RKO (cell line): ENCODE measurements around the gene GPR84.

Experiments used
- DNase-seq: peaks from one replicate; pipeline ENCODE4 v3.0.0-alpha.2; 2016; ENCODE audit warnings: low spot score

GPR84 gene

GRCh38 chr12:54390668-54391551 lies 26.6 kb upstream of the GPR84 start:
- DNase-seq = no peak

DNA sequence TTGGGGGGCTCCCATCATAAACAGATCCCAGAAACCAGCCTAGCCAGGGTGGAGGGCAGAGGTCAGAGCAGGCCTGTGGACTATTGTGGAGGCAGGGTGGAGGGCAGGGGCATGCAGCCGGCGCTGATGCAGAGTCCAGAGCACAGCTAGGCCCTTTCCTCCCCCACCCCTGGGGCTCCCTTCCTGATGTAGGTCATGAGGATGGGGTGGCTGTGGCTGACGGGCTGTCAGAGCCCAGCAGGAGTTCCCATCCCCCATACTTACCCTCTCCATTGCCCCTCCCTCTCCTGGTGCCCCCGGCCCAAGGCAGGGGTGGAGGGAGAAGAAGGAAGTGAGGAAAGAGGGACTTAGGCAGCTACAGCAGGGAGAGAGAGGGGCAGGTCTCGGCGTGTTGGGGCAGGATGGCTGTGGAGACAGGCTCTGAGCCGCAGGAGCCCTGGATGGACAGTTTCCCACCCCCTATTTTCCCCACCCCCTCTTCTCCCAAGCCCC lies 25.9 kb upstream of the GPR84 start:
- no peak for DNase-seq

DNA sequence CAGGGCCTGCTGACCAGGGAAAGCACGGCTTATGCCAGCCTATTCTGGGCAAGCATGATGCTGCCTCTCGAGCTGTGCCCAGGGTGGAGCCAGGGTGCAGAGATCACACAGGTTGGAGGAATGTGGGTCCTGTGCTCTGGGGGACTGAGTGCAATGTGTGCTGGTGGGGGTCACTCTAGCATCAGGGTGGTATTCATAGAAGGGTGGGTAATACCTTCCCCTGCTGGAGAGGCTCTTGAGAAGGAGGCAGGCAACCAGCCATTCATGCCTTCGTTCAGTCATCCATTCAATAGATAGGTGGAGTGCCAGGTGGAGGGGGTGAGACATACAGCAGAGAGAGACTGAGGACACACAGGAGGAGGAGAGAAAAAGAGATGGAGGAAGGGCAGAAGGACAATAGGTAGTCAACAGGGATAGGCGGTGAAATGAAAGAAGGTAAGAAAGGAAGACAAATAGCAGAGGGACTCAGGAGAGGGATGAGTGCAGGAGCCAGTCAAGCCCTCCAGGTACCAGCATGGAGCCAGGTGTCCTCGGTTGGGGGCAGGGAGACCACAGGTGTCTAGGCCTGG lies 25.4 kb upstream of the GPR84 start:
- no peak for DNase-seq

- DNase-seq = no peak
These were observed 24.8 kb upstream of the GPR84 start for GRCh38 chr12:54389134-54389508.

DNA sequence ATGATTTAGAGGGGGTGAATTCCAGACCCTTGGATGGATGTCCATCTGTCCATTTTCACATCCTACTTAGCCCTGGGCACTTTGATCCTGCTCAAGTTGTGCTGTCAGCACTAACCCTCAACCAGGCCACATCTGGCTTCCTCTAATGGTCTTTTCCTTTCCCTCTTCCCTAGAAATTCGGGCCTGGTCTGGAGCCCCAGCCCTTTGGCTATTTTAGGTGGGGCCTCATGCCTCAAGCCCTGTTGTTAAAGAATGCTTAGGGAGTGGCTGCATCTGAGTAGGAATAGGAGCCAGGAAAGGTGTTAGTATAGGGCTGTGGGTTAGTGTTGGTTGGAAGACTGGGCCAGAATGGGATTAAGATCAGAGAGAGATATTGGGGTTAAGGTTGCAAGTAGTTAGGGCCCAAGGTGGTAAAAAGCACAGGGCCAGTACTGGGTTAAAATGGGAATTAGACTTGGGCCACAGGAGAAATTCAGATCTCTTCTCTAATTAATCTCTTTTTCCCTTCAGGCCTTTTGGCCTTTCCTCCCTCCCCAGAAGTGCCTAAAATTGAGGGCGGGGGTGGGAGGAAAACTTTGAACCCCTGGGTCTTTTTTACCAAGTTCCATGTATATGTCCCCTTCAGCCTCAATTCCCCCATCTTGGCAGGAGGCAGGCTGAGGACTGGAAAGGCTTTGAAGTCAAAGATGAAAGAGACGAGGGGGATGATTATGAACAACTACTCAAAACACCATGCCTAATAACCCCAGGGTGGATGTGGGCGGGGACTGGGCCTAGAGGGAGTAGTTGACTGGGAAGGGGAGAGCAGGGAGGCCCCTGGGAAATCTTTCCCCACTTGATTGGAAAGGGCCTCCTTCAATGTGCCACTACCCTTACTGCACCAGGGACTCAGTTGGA lies 24.2 kb upstream of the GPR84 start:
- DNase-seq = no peak

DNA sequence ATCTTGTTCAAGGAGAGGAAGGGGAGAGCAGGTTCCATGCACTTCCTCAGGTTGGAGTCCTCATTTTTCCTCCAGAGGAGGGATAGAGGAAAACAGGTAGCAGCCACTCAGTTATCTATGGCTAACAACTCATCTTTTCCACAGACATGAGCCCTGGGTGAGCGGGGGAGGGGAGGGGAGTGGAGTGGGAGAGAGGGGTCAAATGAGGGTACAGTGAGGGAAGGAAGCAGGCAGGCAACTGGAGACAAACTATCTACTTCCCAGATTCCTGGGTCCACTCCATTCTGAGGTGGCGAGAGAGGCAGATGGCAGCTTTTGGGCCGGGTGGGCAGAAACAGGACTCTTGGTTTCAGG lies 22.8 kb upstream of the GPR84 start:
- no peak for DNase-seq

DNA sequence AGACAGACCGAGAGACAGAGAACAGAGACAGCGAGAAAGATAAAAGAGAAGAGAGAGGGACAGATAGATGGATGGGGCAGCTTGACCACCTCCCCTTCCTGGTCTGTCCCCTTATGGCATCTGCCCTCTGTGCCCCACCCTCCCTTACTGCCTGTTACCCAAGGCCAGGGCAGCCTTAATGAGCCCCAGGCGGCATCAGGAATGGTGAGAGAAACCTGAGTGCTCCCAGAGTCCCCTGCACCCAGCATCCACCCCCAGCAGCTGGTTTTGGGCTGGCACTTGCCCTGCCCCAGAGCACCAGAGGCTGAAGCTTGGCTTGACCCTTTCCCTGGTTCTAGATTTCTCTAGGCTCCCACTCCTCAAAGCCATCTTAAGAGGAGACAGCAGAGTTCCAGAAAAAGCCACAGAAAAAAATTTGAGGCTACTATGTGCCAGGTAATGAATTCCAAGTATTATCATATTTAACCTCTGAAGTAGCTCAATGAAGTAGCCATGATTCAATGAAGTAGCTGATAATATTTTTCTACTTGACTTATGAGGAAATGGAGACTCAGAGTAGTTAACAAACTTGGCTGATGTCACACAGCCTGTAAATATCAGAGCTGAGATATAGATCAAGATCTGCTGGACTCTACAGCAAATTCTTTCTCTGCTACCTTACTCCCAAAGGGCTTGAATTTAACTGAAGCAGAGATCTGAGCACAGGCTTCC lies 22.3 kb upstream of the GPR84 start:
- DNase-seq = no peak

DNA sequence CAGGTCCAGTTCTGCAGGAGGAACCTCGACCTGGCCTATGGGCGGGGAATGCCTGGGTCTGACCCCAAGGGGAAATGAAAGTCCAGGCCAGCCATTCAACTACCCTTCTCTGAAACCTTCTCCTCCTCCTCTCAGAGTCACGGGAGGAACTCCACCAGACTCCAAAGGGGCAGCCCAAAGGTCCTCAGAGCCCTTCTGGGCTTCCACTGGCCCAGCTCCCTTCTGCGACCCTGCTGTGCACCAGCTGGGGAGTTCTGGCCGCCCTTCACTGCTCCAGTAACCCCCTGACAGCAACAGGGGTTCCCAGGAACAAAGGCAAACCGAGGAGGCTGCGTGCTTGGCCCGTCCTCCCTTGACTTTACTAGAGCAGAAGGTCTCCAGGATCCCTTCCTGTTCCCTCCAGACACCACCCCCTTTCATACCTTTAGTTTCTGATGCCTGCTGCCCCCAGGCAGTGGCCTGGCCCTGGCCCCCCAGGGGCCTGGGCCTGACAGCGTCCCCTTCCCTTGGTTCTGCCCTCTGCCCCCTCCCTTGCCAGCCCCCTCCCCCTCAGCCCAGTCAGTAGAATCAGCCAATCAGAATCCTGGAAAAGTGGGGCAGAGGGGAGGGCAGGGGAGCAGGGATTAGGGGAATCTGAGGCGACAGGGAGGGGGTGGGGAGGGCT lies 21.1 kb upstream of the GPR84 start:
- no peak for DNase-seq

DNA sequence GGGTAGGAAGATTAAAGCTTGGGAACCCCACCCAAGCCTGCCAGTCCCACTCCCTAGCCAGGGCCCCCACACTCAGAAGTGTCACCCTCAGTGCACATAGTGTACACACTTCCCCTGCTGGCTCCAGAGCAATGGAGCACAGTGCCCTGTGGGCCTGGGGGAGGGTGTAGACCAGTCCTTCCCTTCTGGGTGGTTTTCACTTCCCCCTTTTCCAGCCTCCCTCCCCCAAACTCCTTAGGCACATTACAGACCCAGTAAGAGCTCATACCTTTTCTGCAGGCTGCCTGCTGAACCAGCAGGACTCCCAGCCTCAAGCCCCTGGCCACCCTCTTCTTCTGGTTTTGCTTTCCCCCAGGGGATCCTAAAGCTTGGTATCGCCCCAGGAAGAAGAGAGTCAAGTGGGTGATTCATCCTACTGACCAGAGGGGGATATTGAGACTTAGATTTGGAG lies 20.3 kb upstream of the GPR84 start, which contains the start of gene ZNF385A:
Gene ZNF385A, minus strand, starts transcription at position 143 of the 451 bp plus-strand sequence. CDS start 219 bp downstream, outside the sequence.
- no peak for DNase-seq

GRCh38 chr12:54383041-54383609 lies 18.8 kb upstream of the GPR84 start:
- DNase-seq = peak; percentile 87

DNA sequence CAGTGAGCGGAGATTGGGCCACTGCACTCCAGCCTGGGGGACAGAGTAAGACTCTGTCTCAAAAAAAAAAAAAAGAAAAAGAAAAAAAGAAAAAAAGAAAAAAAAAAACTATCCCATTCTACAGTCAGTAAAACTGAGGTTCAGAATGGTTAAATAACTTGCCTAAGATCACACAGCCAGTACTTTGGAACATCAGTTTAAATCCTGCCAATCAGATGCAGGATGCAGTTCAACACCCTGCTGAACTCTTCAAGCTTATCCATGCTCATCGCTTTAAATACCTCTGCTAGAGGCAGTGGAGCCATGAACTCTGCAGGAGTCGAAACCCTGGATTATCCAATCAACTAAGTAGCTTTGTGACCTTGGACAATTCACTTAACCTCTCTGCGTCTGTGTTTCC lies 16.9 kb upstream of the GPR84 start:
- DNase-seq = no peak

- peak; percentile 91 for DNase-seq
These were observed 15.3 kb upstream of the GPR84 start for GRCh38 chr12:54379398-54380201.

DNA sequence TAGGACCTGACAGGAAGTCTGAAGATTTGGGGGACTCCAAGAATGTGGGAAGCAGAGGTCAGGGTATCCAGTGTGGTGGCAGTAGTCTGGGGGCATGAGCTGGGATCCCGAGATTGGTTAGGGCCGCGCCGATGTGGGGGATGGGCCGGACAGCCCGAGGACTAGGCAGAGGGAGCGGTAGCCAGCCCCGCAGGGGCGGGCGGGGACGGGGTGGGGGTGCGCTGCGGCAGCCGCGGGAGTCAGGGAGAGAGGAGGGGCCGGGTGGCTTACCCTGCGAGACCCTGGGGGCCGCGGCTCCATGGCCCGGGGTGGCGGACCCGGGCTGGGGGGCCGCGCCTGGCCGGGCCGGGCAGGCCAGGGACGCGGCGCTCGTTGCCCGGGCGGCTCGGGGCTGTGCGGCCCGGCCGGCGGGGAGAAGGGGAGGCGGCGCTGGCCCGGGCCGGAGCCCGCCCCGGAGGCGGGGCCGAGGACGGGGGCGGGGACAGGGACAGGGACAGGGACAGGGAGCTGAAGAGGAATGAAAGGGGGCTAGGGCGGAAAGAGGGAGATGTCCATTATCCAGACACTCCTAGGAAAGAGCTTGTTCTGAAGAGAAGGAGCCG lies 14.6 kb upstream of the GPR84 start:
- peak; percentile 61 for DNase-seq

- DNase-seq = no peak
These were observed 13.7 kb upstream of the GPR84 start for GRCh38 chr12:54377797-54378515.

GRCh38 chr12:54377007-54377406 lies 12.7 kb upstream of the GPR84 start:
- no peak for DNase-seq

- no peak for DNase-seq
These were observed 12.3 kb upstream of the GPR84 start for GRCh38 chr12:54376596-54376995.

- DNase-seq = no peak
These were observed 10.9 kb upstream of the GPR84 start for GRCh38 chr12:54375259-54375579.

DNA sequence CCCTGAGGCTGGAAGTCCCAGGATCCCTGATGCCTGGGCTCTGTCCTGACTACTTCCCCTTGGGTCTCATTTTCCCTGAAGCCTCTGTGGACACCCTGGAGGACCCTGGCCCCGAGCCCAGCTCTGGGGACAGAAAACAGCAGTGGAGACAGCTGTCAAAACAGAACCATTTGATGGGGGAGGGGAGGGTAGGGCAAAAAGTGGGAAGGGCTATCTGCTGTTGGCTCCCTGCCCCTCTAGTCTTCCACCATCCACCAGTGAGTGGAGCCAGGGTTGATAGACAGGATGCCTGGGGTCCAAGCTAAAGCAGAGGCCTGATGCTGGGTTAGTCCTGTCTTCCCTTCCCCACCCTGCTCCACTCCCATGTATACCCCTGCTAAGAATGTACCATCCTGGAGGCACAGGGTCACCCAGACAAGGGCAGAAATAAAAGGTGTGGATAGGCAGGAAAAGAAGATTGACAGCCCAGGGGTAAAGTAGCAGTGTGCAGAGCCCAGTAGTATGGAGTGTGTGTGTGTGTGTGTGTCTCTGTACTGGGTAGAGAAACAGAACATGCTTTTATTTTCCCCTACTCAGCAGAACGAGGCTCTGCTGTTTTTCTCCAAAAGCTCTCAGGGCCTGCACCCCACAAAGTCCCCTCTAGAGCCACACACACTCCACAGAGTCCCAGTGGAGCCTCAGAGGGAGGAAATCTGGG lies 10.4 kb upstream of the GPR84 start:
- DNase-seq = no peak
